ENCODE data around the gene KIAA1549. TPM values are rescaled to one million over a fixed set of nuclear protein-coding genes. Genes with fewer than 3 reads are reported as not detected.
A peak's percentile ranks its signal among the peaks of the same experiment; 100 is the strongest.

KIAA1549 gene
- total and polyA plus RNA-seq, 9 of the 15 experiments (the other 6 are each of a cell fraction or from before 2014, with no cell fraction given), result 0.01 to 0.29 (median 0.07) TPM

- TF ChIP-seq ZNF280A (IDR thresholded peaks at IDR 0.05; ENCODE audit: low read depth, partially characterized antibody) (no peak), ZNF699 (CRISPR knock-in tag; IDR thresholded peaks at IDR 0.05; ENCODE audit: insufficient replicate concordance) (no peak), HNRNPL (IDR thresholded peaks at IDR 0.05; ENCODE audit: low read depth, low read length) (no peak), MXD1 (CRISPR knock-in tag; IDR thresholded peaks at IDR 0.05; ENCODE audit: borderline replicate concordance, poor library complexity, severe bottlenecking) (no peak), MYNN (IDR thresholded peaks at IDR 0.05) (0 out of 2 replicates have a peak, but pooled peaks have one; percentile 27), MYNN (CRISPR knock-in tag; IDR thresholded peaks at IDR 0.05) (no peak), SIRT6 (IDR thresholded peaks at IDR 0.05; ENCODE audit: low read depth, low read length) (no peak), ZNF764 (CRISPR knock-in tag; IDR thresholded peaks at IDR 0.05; ENCODE audit: low read depth) (no peak), CREB1 (IDR thresholded peaks at IDR 0.05) (no peak), CREB1 (CRISPR knock-in tag; IDR thresholded peaks at IDR 0.05) (no peak), ZNF717 (CRISPR knock-in tag; IDR thresholded peaks at IDR 0.05) (no peak), CHD4 (IDR thresholded peaks at IDR 0.05; ENCODE audit: insufficient read depth, insufficient replicate concordance, low read depth, low read length, poor library complexity, severe bottlenecking) (no peak), TAF1 (IDR thresholded peaks at IDR 0.05; ENCODE audit: control insufficient read depth, extremely low read depth, insufficient read depth, low read length, severe bottlenecking) (no peak), HMG20B (CRISPR knock-in tag; IDR thresholded peaks at IDR 0.05) (no peak), RBM17 (IDR thresholded peaks at IDR 0.05; ENCODE audit: borderline replicate concordance, low read depth, low read length) (no peak), TBP (optimal IDR thresholded peaks at IDR 0.05; ENCODE audit: low read depth, low read length) (no peak), CGGBP1 (CRISPR knock-in tag; IDR thresholded peaks at IDR 0.05) (no peak), CREB3L1 (IDR thresholded peaks at IDR 0.05; ENCODE audit: borderline replicate concordance, low read depth) (no peak), ZNF316 (IDR thresholded peaks at IDR 0.05) (no peak), ZNF561 (CRISPR knock-in tag; conservative IDR thresholded peaks at IDR 0.05) (no peak), SLC30A9 (CRISPR knock-in tag; IDR thresholded peaks at IDR 0.05) (no peak), ATF3 (IDR thresholded peaks at IDR 0.05) (no peak), ATF3 (CRISPR knock-in tag; conservative IDR thresholded peaks at IDR 0.05) (no peak), FUS (optimal IDR thresholded peaks at IDR 0.05; ENCODE audit: low read depth, low read length) (no peak)
These were observed 35.8 kb upstream of the KIAA1549 start (continued) for GRCh38 chr7:139016931-139017511.
